Measurements from ENCODE around the gene LBHD1.

DNA sequence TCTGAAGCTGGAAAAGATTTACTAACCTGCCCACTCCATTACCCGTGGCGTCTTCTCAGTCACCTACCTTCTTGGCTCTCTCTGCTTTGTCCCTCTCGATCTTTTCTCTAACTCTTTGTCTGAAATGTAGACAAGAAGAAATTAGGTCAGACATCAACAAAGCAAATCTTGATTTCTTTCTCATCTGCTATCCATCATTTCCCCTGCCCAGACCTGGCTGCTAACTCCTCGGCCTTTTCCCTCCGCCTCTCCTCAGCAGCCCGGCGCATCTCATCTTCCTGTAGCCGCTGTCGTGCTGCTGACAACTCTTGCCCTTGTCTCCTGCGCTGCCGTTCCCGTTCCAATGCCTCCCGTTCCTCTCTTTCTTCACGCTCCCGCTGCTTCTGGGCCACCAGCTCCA is 5.6 kb upstream of the LBHD1 start:
- TF ChIP-seq, protein P1, sequence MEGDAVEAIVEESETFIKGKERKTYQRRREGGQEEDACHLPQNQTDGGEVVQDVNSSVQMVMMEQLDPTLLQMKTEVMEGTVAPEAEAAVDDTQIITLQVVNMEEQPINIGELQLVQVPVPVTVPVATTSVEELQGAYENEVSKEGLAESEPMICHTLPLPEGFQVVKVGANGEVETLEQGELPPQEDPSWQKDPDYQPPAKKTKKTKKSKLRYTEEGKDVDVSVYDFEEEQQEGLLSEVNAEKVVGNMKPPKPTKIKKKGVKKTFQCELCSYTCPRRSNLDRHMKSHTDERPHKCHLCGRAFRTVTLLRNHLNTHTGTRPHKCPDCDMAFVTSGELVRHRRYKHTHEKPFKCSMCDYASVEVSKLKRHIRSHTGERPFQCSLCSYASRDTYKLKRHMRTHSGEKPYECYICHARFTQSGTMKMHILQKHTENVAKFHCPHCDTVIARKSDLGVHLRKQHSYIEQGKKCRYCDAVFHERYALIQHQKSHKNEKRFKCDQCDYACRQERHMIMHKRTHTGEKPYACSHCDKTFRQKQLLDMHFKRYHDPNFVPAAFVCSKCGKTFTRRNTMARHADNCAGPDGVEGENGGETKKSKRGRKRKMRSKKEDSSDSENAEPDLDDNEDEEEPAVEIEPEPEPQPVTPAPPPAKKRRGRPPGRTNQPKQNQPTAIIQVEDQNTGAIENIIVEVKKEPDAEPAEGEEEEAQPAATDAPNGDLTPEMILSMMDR (IDR thresholded peaks at IDR 0.05), result no peak
- no peak for TF ChIP-seq POLR2A (IDR thresholded peaks at IDR 0.05)

All from Peyer's patch (tissue), 4 donors.